ENCODE measurements around the gene RXRA. TPM values are rescaled to one million over a fixed set of nuclear protein-coding genes. Genes with fewer than 3 reads are reported as not detected.

Gene RXRA
- total and polyA plus RNA-seq, 10 of the 15 experiments (the other 5 are each of a cell fraction or from before 2014, with no cell fraction given), result 0.89 to 36.8 (median 11.1) TPM

GRCh38 chr9:134413112-134413715 lies 87.0 kb downstream of the RXRA start:
- intact Hi-C loops (cut with micrococcal nuclease; ENCODE audit: unreplicated experiment) (no loop called here), in situ Hi-C loops (cut with MboI) (no loop called here)
- H3K79me2 ChIP-seq (ENCODE audit: control insufficient read depth, insufficient read depth, low read length), result no peaks in the 10 kb centered on the region; the same call in none of the 2 replicates
- H3K9me3 ChIP-seq (replicated peaks; ENCODE audit: control insufficient read depth, insufficient read depth, low read length), result no peaks in the 10 kb centered on the region
- H4K20me1 ChIP-seq (ENCODE audit: control insufficient read depth, insufficient read depth), result no peaks in the 10 kb centered on the region
- ChIA-PET SMC1A (ENCODE audit: uncharacterized antibody, unreplicated experiment) (no interaction called here), RAD21 (ENCODE audit: unreplicated experiment) (no interaction called here), POLR2A (no interaction called here), CTCF (no interaction called here)
- peaks cover under 1% of the 10 kb centered on the region; the same call in 1 of the 2 replicates for H3K4me1 ChIP-seq (ENCODE audit: control insufficient read depth, insufficient read depth, low read length)
- no peak overlapping the region for H3K9ac ChIP-seq (ENCODE audit: control insufficient read depth, insufficient read depth, low read length)
- no peak overlapping the region for H3K4me2 ChIP-seq (ENCODE audit: control insufficient read depth, insufficient read depth)
- TF ChIP-seq RELB (IDR thresholded peaks at IDR 0.05; ENCODE audit: low read depth) (no peak), HDGF (IDR thresholded peaks at IDR 0.05) (0 out of 2 replicates have a peak, but pooled peaks have one; percentile 21), TCF3 (IDR thresholded peaks at IDR 0.05; ENCODE audit: borderline replicate concordance, insufficient read depth, low read depth, low read length) (no peak), RAD21 (IDR thresholded peaks at IDR 0.05; ENCODE audit: insufficient read depth, low read depth, low read length) (no peak), RUNX3 (IDR thresholded peaks at IDR 0.05; ENCODE audit: low read length) (0 out of 2 replicates have a peak, but pooled peaks have one; percentile 15), SMC3 (IDR thresholded peaks at IDR 0.05; ENCODE audit: borderline replicate concordance, low read length) (no peak), SUPT20H (IDR thresholded peaks at IDR 0.05; ENCODE audit: borderline replicate concordance, control insufficient read depth, low read depth, low read length) (no peak)
- FAIRE-seq (no peak), ATAC-seq (no peak), DNase-seq (ENCODE audit: low read depth, low spot score) (no peak)
- peaks cover 8 to 15% of the 10 kb centered on the region in 2 experiments; a peak in 3 of 4 replicates for H3K36me3 ChIP-seq (ENCODE audit: control insufficient read depth in 2 of 2, insufficient read depth in 2 of 2, low read length in 1 of 2)
- no peak overlapping the region for H3K4me3 ChIP-seq
- no peak overlapping the region for H3K27ac ChIP-seq (ENCODE audit: control insufficient read depth, insufficient read depth)
- 89% methylated on average over 13 of the region's 13 CpGs for WGBS (ENCODE audit: insufficient coverage, insufficient replicate concordance, low lambda C conversion rate, missing lambda C conversion rate)
- no TSS peak for BruUV-seq (replicated peaks)
- H3K27me3 ChIP-seq (replicated peaks in 1 of 2; ENCODE audit: control insufficient read depth in 2 of 2, insufficient read depth in 2 of 2, low read length in 1 of 2), result no peaks in the 10 kb centered on the region
- no peak overlapping the region for H2AFZ ChIP-seq (ENCODE audit: control insufficient read depth, low read depth, low read length)

All from GM12878 (cell line).